Heart left ventricle (tissue), 13 donors: ENCODE data around the gene SRRM2.

Experiments
- CTCF ChIP-seq, 12 donors: fragments of 200-600 bp; sonication (generic) in 4 of 12; IDR thresholded peaks; one replicate each; pipeline versions ENCODE4 v1.5.0 to v1.8.0; 2018 to 2022; ENCODE audit warnings: antibody characterized with exemption in 12 of 12, mild to moderate bottlenecking in 5 of 12
- POLR2A ChIP-seq, 2 donors: fragments of 450-650 bp; IDR thresholded peaks; one replicate each; pipeline ENCODE4 v1.6.1; 2017; ENCODE audit warnings: antibody characterized with exemption in 2 of 2, mild to moderate bottlenecking in 2 of 2, moderate library complexity in 2 of 2
- donor health status: ischemic (EF 13 %, LVEDD 7.1; RV severe dilation, severe dysfunction).
- donor health status: DM: no; HTN: yes; CAD: no.
- donor health status: DM: no; HTN: no; CAD: no.
- donor health status: ischemic (EF 25% LVEDD 6.9; RV normal size, moderate dysfunction).
- donor health status: ischemic (EF 25% LVEDD 5.7; RV mildly dilated, moderate dysfunction).
- donor health status: ischemic (EF 35%, LVEDD 5.7; RV mildly dilated, moderate dysfunction).
- donor health status: nonischemic (EF 11% LVEDD 7.7; RV severe dilation, severe dysfunction).
- donor health status: DM: yes; HTN: yes; CAD: no.
- donor health status: PGD.
- donor health status: ischemic (EF 29% LVEDD 5.4; RV normal size, mild dysfunction).
- donor health status: nonischemic (EF 23%, LVEDD 6.1; RV moderate dilation, normal function).

DNA sequence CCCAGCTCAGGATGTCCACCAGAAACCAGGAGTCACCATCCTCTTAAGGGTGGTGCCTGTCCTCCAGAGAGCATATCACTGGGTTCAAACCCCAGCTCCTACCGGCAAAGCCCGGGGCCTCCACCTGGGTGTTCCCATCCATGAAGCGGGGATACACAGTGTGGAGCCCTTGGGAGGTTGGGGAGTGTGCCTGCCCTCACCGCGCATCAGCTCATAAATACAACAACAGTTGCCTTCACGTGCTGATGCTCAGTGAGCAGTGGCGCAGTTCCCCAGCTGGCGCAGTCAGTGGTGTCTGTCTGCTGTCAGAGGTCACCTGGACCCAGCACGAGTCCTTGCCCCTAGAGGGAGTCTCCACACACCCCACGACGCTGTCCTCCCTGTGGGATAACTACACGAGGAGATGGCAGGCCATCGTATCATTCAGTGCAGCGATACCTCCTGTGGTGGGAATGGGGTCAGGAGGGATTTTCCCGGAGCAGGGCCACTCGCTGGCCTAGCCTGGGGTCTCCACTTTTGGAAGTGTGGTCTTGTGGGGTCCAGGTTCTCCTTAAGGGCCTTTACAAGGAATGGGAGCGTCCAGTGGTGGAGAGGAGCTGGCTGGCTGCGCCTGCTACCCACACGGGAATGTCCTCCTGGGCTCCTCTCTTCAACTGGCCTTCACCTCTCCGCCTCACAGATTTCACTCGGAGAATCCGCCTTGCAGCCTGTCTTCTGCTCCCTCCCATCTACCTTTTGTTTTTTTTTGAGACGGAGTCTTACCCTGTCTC, 26.9 kb downstream of the SRRM2 start:
- TF ChIP-seq CTCF (IDR thresholded peaks at IDR 0.05) (no peak), POLR2A (IDR thresholded peaks at IDR 0.05) (no peak)
